GM18861 (cell line): ENCODE measurements around the gene SLC8A1.

Source experiments
- ATAC-seq: cut with Tn5 transposase; IDR thresholded peaks from one replicate; pipeline ENCODE4 v1.9.1; 2021; ENCODE audit not compliant: unreplicated experiment

Gene SLC8A1

GRCh38 chr2:40120957-40121356, 330.9 kb downstream of the SLC8A1 start:
- no peak for ATAC-seq

DNA sequence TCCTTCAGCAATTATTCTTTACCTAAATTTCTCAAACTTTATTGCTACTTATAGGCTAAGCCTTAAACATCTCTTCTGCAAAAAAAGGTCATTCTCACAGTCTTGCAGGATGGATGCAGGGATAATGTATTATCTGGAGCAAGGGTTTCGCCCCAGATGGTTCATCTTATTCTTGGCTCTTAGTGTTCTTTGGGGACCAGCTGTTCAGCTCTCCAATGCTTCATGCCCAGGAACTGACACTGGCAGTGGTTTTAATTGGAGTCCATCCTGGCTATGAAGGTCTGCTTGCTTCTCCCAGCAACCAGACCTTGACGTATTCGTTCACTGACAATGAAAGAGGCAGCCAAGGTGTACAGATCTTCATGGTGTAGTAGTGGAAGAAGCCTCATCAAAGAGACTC, 331.9 kb downstream of the SLC8A1 start:
- no peak for ATAC-seq

- ATAC-seq: no peak
Observed at GRCh38 chr2:40118622-40119021, 333.3 kb downstream of the SLC8A1 start.

DNA sequence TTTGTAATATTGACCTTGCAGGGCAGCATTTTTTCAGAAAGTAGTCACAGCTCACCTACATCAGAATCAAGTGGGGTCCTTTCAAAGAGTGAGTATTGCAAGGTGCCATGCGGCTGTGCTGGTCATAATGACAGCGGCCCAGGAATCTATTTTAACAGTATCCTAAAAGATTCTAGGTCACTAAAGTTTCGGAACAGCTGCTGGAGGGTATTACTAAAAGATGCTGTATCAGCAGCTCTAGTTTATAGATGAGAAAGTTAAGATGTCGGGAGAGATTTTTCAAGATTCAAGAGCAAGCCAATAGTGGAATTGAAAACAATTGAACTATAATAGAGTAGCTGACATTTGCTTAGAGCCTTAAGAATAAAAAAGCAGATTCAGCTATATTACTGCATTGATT, 336.0 kb downstream of the SLC8A1 start:
- ATAC-seq: no peak

DNA sequence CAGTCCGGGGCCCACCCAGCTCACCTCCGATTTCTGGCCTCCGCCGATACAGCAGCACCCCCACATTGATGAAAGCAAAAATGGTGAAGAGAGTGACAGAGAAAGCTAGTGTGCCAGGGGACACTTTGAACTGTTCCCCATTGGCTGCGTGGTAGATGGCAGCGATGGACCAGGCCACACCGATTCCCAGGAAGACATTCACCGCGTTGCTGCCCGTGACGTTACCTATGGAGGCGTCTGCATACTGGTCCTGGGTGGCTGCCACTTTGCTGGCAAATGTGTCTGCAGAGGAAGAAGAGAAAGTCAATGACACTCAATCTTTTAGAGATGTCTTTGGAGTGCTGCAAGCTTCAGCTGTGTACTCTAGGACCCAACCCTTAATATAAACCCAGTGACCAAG, 336.5 kb downstream of the SLC8A1 start:
- no peak for ATAC-seq

GRCh38 chr2:40113997-40114396, 337.9 kb downstream of the SLC8A1 start:
- ATAC-seq: no peak

DNA sequence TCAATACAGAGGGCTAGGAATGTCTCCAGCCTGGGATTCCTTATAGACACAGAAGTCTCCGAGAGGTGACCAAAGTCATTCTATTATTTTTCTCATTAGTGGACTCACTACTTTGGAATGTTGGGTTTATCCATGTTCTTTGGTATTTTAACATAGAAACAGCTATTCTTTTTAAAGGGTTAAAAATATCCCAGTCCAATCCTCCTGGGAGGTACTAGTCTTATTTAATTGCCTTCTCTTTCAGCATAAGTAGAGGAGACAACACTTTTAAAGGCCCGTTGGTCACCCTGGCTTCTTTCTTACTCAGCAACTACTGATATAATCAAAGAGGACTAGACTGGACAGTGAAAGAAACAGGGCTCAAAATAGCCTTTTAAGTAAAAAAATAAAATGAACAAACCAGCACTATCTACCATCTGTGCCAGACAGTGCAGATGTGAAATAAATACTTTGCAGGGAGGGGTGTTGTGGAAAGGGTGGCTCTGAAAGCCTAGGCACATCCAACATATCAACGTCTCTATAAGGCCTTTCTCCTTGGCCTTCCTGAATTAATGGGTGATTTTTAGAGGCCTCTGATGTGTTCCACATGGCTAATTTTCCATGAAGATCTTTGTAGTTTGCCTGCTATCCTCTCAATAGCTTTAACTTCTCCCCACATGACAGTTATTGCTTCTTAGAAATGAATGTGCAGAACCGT, 338.5 kb downstream of the SLC8A1 start:
- no peak for ATAC-seq

- ATAC-seq: no peak
Observed at GRCh38 chr2:40109381-40109780, 342.5 kb downstream of the SLC8A1 start.

- ATAC-seq: no peak
Observed at GRCh38 chr2:40108851-40109250, 343.0 kb downstream of the SLC8A1 start.

DNA sequence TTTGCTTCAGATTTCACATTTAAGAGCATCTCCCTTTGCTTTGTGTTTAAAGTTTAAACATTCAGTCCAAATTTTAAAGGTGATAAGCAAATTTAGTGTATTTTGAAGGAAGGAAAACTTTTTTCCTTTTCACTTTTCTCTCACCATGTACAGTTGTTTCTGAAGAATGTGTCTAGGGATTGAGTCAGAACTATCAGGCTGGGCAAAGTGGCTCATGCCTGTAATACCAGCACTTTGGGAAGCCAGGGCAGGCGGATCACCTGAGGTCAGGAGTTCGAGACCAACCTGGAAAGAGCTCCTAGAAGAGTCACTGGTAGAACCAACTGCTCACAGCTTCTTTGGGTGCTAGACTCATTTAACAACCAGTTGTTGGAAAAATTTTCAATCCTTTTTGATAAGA, 345.8 kb downstream of the SLC8A1 start:
- no peak for ATAC-seq

GRCh38 chr2:40105593-40105992, 346.3 kb downstream of the SLC8A1 start:
- no peak for ATAC-seq

DNA sequence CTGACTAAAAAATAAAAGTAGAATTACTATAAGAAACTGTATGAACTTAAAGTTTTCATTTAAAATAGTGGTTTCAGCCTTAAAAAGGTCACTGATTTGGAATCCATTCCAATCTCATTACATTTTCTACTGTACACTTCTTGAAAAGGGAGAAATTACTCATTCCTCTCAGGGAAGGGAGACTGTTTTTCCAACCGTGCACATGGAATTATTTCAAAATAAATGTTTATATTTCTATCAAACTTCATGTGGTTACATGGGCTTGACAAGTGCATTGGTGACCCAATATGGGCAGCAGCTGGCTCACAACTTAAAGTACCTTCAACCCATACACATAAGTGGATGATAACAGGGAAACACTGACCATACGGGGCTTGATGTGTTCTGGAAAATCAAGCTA, 348.3 kb downstream of the SLC8A1 start:
- ATAC-seq: no peak

DNA sequence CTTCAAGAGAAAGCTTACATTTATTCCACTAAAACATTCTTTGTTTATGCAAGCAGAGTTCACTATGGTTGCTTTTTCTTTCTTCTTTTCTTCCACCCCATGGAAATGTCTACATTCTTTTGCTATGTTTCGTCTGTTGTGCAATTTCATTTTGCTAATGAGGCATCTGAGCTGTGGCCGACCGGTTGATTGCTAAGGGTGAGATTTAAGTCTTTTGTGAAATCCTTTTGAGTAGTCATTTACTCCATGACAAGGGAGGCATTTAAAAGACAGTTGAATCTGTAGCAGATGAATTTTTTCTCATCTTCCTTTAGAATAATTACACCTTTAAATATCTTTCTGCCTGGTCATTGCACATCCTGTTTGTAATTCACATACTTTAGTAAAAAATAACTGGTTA, 348.7 kb downstream of the SLC8A1 start:
- ATAC-seq: no peak

- no peak for ATAC-seq
Observed at GRCh38 chr2:40102447-40102846, 349.4 kb downstream of the SLC8A1 start.

GRCh38 chr2:40101131-40101575, 350.7 kb downstream of the SLC8A1 start:
- peak; percentile 69 for ATAC-seq

DNA sequence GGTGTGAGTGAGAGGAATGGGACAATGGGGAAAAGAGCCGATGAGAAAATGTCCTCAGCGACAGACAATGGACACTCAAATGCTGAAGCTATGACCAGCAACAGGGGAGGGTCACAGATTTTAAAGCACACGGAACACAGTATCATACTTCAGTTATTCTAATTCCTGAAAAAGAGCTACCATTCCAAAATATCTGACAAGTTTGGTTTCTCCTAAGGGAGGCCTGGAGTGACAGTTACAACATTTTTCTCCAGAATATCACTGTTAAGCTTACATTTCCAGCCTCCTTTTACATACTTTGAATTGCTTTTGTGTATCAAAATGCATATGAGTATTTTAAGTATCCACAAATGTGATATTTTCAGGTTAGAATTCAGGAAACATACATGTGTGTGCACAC, 351.2 kb downstream of the SLC8A1 start:
- no peak for ATAC-seq

DNA sequence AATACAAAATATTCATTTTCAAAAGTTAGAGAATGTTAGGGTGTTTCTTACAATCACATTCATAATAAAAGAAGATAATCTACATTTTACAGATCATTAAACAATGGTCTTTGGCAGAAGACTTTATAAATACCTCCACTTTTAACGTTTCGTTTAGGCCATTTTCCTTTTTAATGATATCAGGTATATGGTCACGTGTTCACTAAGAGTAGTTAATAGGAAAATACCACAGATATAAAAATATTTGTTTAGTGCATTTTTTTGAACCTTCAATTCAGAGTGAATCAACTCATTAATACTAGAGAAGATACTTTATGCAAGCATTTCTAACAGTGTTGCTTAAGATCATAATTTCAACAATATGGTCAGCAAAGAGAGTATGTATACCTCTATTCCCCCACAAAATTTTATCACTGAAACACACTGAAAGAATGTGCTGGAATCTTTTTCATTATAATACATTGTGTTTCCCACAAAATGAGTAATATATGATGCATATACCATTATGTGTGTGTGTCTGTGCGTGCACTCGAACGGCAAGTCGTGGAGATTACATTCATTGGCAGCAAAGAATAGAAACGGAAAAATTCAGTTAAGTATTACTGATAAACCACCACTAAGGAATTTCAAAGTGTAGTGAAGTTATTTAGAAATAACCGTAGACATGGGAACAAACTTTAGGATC, 353.0 kb downstream of the SLC8A1 start:
- no peak for ATAC-seq

DNA sequence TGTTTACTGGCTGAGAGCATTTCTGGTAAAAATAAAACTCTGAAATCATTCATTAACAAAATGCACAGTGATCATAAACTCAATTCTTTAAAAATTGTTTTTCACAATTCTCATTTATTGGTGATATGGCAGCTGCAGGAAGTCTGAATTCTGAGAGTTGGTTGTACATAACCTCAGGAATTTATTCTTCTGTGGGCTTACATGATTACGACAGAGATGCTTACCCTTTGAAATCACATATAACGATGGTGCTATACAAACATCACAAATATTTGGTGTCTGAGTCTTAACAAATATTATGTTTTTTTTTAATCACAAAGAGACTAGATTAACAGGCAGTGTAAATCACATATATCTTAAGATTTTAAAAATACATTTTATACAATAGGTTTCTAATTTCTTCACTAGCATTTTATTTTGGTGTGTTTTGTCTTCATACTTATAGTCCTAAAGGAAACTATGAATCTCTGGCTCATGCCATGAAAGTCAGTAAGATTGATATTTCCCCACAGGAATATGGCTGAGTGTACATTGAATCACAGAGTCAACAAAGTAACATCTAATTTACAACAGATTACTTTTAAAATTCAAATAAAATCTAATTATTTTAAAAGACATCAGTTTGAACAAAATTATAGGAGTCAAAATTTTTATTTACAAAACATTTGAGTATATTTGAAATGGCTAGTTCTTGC, 354.1 kb downstream of the SLC8A1 start:
- ATAC-seq: no peak

DNA sequence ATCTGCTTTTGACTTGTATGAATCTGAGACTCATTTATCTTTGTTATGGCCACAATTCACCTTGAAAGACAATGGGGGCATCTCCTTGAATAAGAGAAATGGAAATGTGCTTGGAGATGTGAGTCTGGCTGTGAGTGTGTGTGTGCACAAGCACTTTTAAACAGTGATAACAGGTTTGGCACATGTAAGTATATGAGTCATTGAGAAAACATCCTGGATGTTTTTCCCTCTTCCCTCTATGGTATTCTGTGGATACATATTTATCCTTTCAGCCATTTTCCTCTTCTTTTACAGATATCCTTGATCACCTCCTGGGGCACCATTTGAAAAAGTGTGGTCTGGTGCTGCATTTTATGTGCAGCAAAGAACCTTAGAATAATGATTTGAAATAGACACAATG, 355.5 kb downstream of the SLC8A1 start:
- no peak for ATAC-seq

DNA sequence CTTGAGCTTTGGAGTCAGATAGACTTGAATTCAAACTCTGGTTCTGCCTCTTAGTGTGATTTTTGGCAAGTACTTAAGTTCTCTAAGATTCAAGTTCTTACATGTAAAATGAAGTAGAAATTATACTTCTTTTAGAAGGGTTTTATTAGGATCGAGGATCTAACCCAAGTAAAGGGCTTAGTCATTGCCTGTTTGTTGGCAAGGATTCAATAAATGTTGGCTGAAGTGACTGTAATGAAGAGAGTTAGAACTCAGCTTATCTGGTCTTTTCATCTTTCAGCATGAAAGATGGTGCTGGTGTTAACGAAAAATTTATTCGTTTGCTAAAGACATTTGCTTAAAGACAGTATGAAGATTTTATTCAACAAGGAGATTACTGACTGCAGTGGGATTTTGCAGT, 356.9 kb downstream of the SLC8A1 start:
- ATAC-seq: no peak

GRCh38 chr2:40094451-40094850, 357.4 kb downstream of the SLC8A1 start:
- ATAC-seq: no peak

- ATAC-seq: no peak
Observed at GRCh38 chr2:40093021-40093675, 358.7 kb downstream of the SLC8A1 start.
